ENCODE data around the gene EDNRB.

DNA sequence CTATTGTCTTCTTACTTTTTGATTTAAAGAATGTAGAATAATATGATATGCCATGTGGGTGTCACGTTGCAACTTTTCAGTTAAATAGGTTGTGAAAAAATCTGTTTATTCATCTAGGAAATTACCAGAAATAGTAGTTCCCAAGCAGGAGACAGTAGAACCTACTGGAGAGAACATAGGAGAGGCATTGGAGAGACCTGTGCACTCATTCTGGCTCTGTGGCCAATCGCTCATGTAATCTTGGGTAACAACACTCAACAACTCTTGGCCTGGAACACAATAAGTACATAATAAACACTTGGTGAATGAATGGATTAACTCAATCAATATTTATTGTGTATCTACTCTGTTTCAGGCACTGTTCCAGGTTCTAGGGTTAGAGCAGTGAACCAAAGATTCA is 35.3 kb downstream of the EDNRB start:
- TF ChIP-seq EZH2 (IDR thresholded peaks at IDR 0.05; ENCODE audit: low read length) (no peak), CTCF (optimal IDR thresholded peaks at IDR 0.05 in 1 of 3, IDR thresholded peaks at IDR 0.05 in 1 of 3, conservative IDR thresholded peaks at IDR 0.05 in 1 of 3; ENCODE audit: extremely low read depth in 1 of 3, insufficient read depth in 2 of 3, low read length in 3 of 3) (no peak)
